GM19452 (cell line): ENCODE results near the gene SEMG2.

ENCODE experiments used
- ATAC-seq: cut with Tn5 transposase; IDR thresholded peaks from one replicate; pipeline ENCODE4 v1.9.1; 2021; ENCODE audit not compliant: unreplicated experiment

SEMG2 gene

GRCh38 chr20:45221076-45221475, at the start of gene SEMG2:
Gene SEMG2, plus strand, starts transcription at chr20:45221373. Its CDS starts 17 bp downstream, at chr20:45221390.
- ATAC-seq: no peak

- no peak for ATAC-seq
Measured at GRCh38 chr20:45173522-45173921, 47.7 kb upstream of the SEMG2 start.

- ATAC-seq: no peak
Measured at GRCh38 chr20:45174434-45175364, 46.5 kb upstream of the SEMG2 start, which contains the start of gene PI3. Gene PI3, plus strand, starts transcription at chr20:45174902. Its CDS starts 21 bp downstream, at chr20:45174923.

GRCh38 chr20:45176526-45177267, 44.5 kb upstream of the SEMG2 start:
- no peak for ATAC-seq

- ATAC-seq: no peak
Measured at GRCh38 chr20:45179166-45179565, 42.0 kb upstream of the SEMG2 start.

- ATAC-seq: no peak
Measured at GRCh38 chr20:45181639-45182038, 39.5 kb upstream of the SEMG2 start.

GRCh38 chr20:45183084-45183483, 38.1 kb upstream of the SEMG2 start:
- no peak for ATAC-seq

GRCh38 chr20:45187693-45188092, 33.5 kb upstream of the SEMG2 start:
- no peak for ATAC-seq

GRCh38 chr20:45189067-45189609, 32.0 kb upstream of the SEMG2 start:
- ATAC-seq: no peak

- no peak for ATAC-seq
Measured at GRCh38 chr20:45189861-45190260, 31.3 kb upstream of the SEMG2 start.

- ATAC-seq: no peak
Measured at GRCh38 chr20:45191926-45192325, 29.2 kb upstream of the SEMG2 start.

- no peak for ATAC-seq
Measured at GRCh38 chr20:45193331-45193730, 27.8 kb upstream of the SEMG2 start.

- no peak for ATAC-seq
Measured at GRCh38 chr20:45206725-45207124, 14.4 kb upstream of the SEMG2 start, which contains the start of gene SEMG1. Gene SEMG1, plus strand, starts transcription at chr20:45207033. Its CDS starts 21 bp downstream, at chr20:45207054.

GRCh38 chr20:45209924-45210323, 11.2 kb upstream of the SEMG2 start:
- no peak for ATAC-seq

- no peak for ATAC-seq
Measured at GRCh38 chr20:45211569-45212474, 9.4 kb upstream of the SEMG2 start.

GRCh38 chr20:45212836-45213235, 8.3 kb upstream of the SEMG2 start:
- no peak for ATAC-seq

GRCh38 chr20:45218124-45218523, 3.0 kb upstream of the SEMG2 start:
- ATAC-seq: no peak

GRCh38 chr20:45218636-45219035, 2.5 kb upstream of the SEMG2 start:
- ATAC-seq: no peak

- ATAC-seq: no peak
Measured at GRCh38 chr20:45223136-45223535, 2.0 kb downstream of the SEMG2 start.

GRCh38 chr20:45226287-45226686, 5.1 kb downstream of the SEMG2 start:
- ATAC-seq: no peak
